ENCODE measurements around the gene ITPR2.

ITPR2 gene

GRCh38 chr12:26854031-26854390 is 21.0 kb upstream of the ITPR2 start:
- H3K4me3 ChIP-seq (replicated peaks; ENCODE audit: low read depth, low read length): no peak overlapping the region
- no peaks in the 10 kb centered on the region for H3K36me3 ChIP-seq (ENCODE audit: control insufficient read depth, insufficient read depth, low read length)
- no peak for DNase-seq (ENCODE audit: extremely low read depth, insufficient read length)
- TF ChIP-seq CTCF (IDR thresholded peaks at IDR 0.05; ENCODE audit: insufficient read depth, low read length, poor library complexity, severe bottlenecking): no peak
- no peaks in the 10 kb centered on the region for H3K27me3 ChIP-seq (replicated peaks; ENCODE audit: control insufficient read depth, insufficient read depth, low read length)

- no peak for DNase-seq (ENCODE audit: extremely low read depth, insufficient read length)
- H3K27me3 ChIP-seq (replicated peaks; ENCODE audit: control insufficient read depth, insufficient read depth, low read length): no peaks in the 10 kb centered on the region
- no peaks in the 10 kb centered on the region for H3K36me3 ChIP-seq (ENCODE audit: control insufficient read depth, insufficient read depth, low read length)
- TF ChIP-seq CTCF (IDR thresholded peaks at IDR 0.05; ENCODE audit: insufficient read depth, low read length, poor library complexity, severe bottlenecking): peak; percentile 89
- no peak overlapping the region for H3K4me3 ChIP-seq (replicated peaks; ENCODE audit: low read depth, low read length)
Measured at GRCh38 chr12:26853303-26854030, 20.5 kb upstream of the ITPR2 start.

DNA sequence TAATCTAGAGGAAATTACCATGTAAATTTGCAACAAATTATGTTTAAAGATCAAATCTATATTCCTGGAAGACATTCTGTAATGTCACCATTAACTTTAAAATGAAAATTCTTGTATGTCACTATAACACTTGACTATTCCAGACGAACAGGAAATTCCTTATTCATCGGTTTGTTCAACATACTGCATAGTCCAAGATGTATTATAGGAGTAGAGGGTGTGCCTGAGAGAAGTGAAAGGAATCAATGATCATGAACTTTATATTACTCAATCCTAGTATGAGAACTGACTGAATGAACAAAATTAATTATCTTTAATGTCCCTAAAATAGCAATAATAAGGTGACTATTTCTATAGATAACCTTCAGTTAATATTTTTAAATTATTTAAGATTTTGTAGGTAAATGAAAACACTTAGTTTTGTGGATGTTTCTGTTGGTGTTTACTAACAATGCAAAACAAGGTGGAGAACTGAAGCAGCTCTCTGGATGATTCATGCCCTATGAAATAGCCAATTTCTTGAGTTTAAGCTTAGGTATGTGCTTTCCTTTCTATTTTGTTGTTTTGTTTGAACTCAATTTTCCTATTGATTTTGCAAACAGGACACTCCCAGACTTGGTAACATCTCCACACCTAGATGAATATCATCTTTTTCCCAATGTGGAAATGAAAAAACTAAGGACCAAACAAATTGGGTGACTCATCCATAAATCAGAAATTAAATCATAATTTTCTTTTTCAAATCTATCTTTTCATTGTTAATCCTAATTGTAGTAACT is 18.2 kb upstream of the ITPR2 start:
- no peak for DNase-seq (ENCODE audit: extremely low read depth, insufficient read length)
- H3K4me3 ChIP-seq (replicated peaks; ENCODE audit: low read depth, low read length): no peak overlapping the region
- no peaks in the 10 kb centered on the region for H3K27me3 ChIP-seq (replicated peaks; ENCODE audit: control insufficient read depth, insufficient read depth, low read length)
- H3K36me3 ChIP-seq (ENCODE audit: control insufficient read depth, insufficient read depth, low read length): no peaks in the 10 kb centered on the region
- no peak for TF ChIP-seq CTCF (IDR thresholded peaks at IDR 0.05; ENCODE audit: insufficient read depth, low read length, poor library complexity, severe bottlenecking)

GRCh38 chr12:26848156-26848825 is 15.3 kb upstream of the ITPR2 start:
- no peak for DNase-seq (ENCODE audit: extremely low read depth, insufficient read length)
- Histone ChIP-seq H3K36me3 (ENCODE audit: control insufficient read depth, insufficient read depth, low read length) (no peaks in the 10 kb centered on the region), H3K27me3 (replicated peaks; ENCODE audit: control insufficient read depth, insufficient read depth, low read length) (no peaks in the 10 kb centered on the region), H3K4me3 (replicated peaks; ENCODE audit: low read depth, low read length) (no peak overlapping the region)
- no peak for TF ChIP-seq CTCF (IDR thresholded peaks at IDR 0.05; ENCODE audit: insufficient read depth, low read length, poor library complexity, severe bottlenecking)

- Histone ChIP-seq H3K36me3 (ENCODE audit: control insufficient read depth, insufficient read depth, low read length) (no peaks in the 10 kb centered on the region), H3K4me3 (replicated peaks; ENCODE audit: low read depth, low read length) (no peak overlapping the region), H3K27me3 (replicated peaks; ENCODE audit: control insufficient read depth, insufficient read depth, low read length) (no peaks in the 10 kb centered on the region)
- no peak for TF ChIP-seq CTCF (IDR thresholded peaks at IDR 0.05; ENCODE audit: insufficient read depth, low read length, poor library complexity, severe bottlenecking)
- no peak for DNase-seq (ENCODE audit: extremely low read depth, insufficient read length)
Measured at GRCh38 chr12:26847431-26847830, 14.4 kb upstream of the ITPR2 start.
